Psoas muscle (tissue), 8 donors: ENCODE measurements around the gene CACTIN. TPM values are rescaled to one million over a fixed set of nuclear protein-coding genes. Genes with fewer than 3 reads are reported as not detected.
A peak's percentile ranks its signal among the peaks of the same experiment; 100 is the strongest.
"Not testable (repeated sequence)": the region's sequence is repeated elsewhere in the genome, so short reads cannot be mapped to it uniquely, and the experiment has no call there.

Experiments
- ATAC-seq, 4 donors: fragments of 200-7000 bp; cut with Tn5 transposase; one replicate each; pipeline ENCODE4 v1.9.1; 2020; ENCODE audit warnings: moderate library complexity in 3 of 4, mild to moderate bottlenecking in 2 of 4
- DNase-seq, 2 donors: peaks; one replicate each; pipeline ENCODE4 v3.0.0-alpha.2; 2020
- H3K27ac ChIP-seq: fragments of 200-600 bp; one replicate; pipeline ENCODE4 v1.8.0; 2022
- H3K27me3 ChIP-seq, 3 donors: fragments of 200-600 bp in 1 of 3; one replicate each; pipeline versions ENCODE4 v1.6.1 to v1.8.0; 2013 to 2022; ENCODE audit warnings: low read length in 2 of 3, mild to moderate bottlenecking in 2 of 3, moderate library complexity in 1 of 3; ENCODE audit not compliant: insufficient read depth in 3 of 3
- H3K36me3 ChIP-seq, 2 donors: fragments of 200-600 bp in 1 of 2; one replicate each; pipeline versions ENCODE4 v1.6.1 to v1.8.0; 2013 to 2022; ENCODE audit warnings: low read depth in 1 of 2, mild to moderate bottlenecking in 1 of 2, moderate library complexity in 1 of 2; ENCODE audit not compliant: insufficient read depth in 1 of 2
- H3K4me1 ChIP-seq: fragments of 200-600 bp; one replicate; pipeline ENCODE4 v1.8.0; 2022
- H3K4me3 ChIP-seq: fragments of 200-600 bp; one replicate; pipeline ENCODE4 v1.8.0; 2022; ENCODE audit warnings: mild to moderate bottlenecking
- H3K9me3 ChIP-seq: fragments of 200-600 bp; one replicate; pipeline ENCODE4 v1.8.0; 2022
- WGBS, 3 donors: extraction: QIAGEN DNeasy Blood & Tissue Kit; methylation state at CpG; one replicate each; pipeline versions ENCODE4 v1.1.6 to v1.1.7; 2013; 5-methylcytosine and 5-hydroxymethylcytosine counted together
- intact Hi-C, 2 donors: fragments of 100-400 bp; cut with DNase I; formaldehyde crosslinking; loops; one replicate each; pipeline versions ENCODE4 v1.11.0 to v1.14.2; 2022
- polyA plus RNA-seq, 3 donors: library from polyadenylated mRNA; stranded (reverse); fragments of 200-250 nt; gene quantifications; one replicate each; pipeline ENCODE4 v1.2.3, GENCODE V29; 2013
- total RNA-seq, 4 donors: library from RNA; stranded (reverse); fragmentation: NEBNext Ultra II Directional in 2 of 4; extraction: Animal tissue kit (Norgen Biotek cat#: 25700) in 2 of 4; gene quantifications; one replicate each; pipeline versions ENCODE4 v1.2.1 to v1.2.4, GENCODE V29; 2021 to 2023
- TF ChIP-seq, protein P1 (sequence below): fragments of 200-600 bp; IDR thresholded peaks from one replicate; pipeline ENCODE4 v1.8.0; 2022; ENCODE audit warnings: antibody characterized with exemption
- donor health status: healthy with polysubstance abuse.
- donor health status: DM: no; HTN: no; CAD: no; lungs with moderate emphysema.
- donor health status: Bipolar disorder and iron deficiency.
- donor health status: healthy.
- donor health status: DM: yes; HTN: yes; CAD: no.
- donor health status: DM: no; HTN: no; CAD: no.
- donor health status: DM: no; HTN: no; CAD: no.
- donor health status: DM: yes; HTN: yes; CAD: no.

The CACTIN gene
- total and polyA plus RNA-seq, 7 donors = 11.8 to 21.4 (median 16.3) TPM

DNA sequence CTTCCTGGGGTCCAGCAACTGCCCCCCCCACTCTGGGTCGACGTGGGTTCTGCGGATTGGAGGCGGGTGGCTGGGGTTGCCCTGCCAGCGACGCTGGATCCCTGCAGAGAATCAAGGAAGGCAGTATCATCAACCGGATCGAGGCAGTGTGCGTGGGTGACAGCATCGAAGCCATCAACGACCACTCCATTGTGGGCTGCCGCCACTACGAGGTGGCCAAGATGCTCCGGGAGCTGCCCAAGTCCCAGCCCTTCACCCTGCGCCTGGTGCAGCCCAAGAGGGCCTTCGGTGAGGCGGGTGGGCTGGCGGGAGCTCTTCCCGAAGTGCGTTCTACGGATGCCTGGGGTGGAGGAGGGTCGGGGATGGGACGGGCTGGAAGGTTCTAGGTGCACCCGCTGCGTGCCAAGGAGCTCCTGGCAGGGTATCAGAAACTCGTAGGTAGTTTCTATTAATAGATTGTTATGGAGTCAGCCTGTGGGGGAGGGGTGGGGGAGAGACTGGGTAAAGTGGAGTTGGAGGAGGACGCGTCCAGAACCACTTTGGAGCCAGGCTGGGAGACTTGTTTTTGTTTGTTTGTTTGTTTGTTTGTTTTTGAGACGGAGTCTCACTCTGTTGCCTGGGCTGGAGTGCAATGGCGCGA, 39.8 kb downstream of the CACTIN start:
- no peaks in the 10 kb centered on the region for H3K9me3 ChIP-seq
- H3K36me3 ChIP-seq = no peaks in the 10 kb centered on the region
- no peak for DNase-seq
- TF ChIP-seq, protein P1, sequence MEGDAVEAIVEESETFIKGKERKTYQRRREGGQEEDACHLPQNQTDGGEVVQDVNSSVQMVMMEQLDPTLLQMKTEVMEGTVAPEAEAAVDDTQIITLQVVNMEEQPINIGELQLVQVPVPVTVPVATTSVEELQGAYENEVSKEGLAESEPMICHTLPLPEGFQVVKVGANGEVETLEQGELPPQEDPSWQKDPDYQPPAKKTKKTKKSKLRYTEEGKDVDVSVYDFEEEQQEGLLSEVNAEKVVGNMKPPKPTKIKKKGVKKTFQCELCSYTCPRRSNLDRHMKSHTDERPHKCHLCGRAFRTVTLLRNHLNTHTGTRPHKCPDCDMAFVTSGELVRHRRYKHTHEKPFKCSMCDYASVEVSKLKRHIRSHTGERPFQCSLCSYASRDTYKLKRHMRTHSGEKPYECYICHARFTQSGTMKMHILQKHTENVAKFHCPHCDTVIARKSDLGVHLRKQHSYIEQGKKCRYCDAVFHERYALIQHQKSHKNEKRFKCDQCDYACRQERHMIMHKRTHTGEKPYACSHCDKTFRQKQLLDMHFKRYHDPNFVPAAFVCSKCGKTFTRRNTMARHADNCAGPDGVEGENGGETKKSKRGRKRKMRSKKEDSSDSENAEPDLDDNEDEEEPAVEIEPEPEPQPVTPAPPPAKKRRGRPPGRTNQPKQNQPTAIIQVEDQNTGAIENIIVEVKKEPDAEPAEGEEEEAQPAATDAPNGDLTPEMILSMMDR = no peak
- no peaks in the 10 kb centered on the region for H3K4me1 ChIP-seq
- WGBS, 3 donors = 48 to 55% (median 51%) methylated on average over 31 of the region's 31 CpGs
- peaks cover 0 to 28% (median 12%) of the 10 kb centered on the region in 3 donors for H3K27me3 ChIP-seq
- H3K4me3 ChIP-seq = no peak overlapping the region
- intact Hi-C loops = no loop called here
- H3K27ac ChIP-seq = no peak overlapping the region
- ATAC-seq = peak; percentile 70 to 87 (median 80)

DNA sequence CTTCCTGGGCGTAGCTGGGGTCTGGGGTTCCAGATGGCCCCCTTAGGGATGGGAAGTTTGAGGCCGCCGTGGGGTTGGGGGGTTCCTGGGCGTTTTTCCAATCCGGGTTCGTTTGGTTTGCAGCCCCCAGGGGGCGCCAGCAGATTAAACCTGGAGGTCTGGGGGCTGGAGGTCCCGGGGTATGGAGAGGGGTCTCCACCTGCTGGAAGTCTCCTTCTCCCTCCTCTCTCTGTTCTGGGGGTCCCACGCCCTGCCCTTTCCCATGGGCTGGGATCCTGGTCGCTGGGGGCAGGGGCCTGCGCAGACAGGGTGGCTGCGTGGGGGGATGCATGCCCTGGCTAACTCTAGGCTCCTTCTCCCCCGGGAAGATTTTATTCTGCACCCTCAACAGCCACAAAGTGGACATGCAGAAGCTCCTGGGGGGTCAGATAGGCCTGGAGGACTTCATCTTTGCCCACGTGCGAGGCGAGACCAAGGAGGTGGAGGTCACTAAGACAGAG, 40.4 kb downstream of the CACTIN start:
- DNase-seq (no peak), ATAC-seq (peak in 3 of 4 donors; percentile 16 to 40 (median 30))
- Histone ChIP-seq H3K4me3 (peak overlapping the region; percentile 58), H3K4me1 (no peaks in the 10 kb centered on the region), H3K27ac (no peak overlapping the region), H3K27me3 (peaks cover 0 to 28% (median 12%) of the 10 kb centered on the region in 3 donors), H3K9me3 (no peaks in the 10 kb centered on the region), H3K36me3 (no peaks in the 10 kb centered on the region)
- intact Hi-C loops = no loop called here
- TF ChIP-seq, protein P1 = peak; percentile 39
- WGBS, 3 donors = 20 to 25% (median 20%) methylated on average over 15 to 16 of the region's 16 CpGs

GRCh38 chr19:3585301-3586126, 41.1 kb downstream of the CACTIN start, which contains the start of gene GIPC3:
GIPC3 (plus strand) TSS chr19:3585478; CDS start chr19:3585598, 120 bp downstream.
- H3K27ac ChIP-seq = no peak within 1 kb of the TSS
- peak within 1 kb of the TSS; percentile 58 for H3K4me3 ChIP-seq
- H3K27me3 ChIP-seq = peaks cover 0 to 28% (median 12%) of the 10 kb centered on the region in 3 donors
- TF ChIP-seq, protein P1 = no peak
- 2 to 4% (median 3%) methylated on average over 56 to 84 of the region's 84 CpGs for WGBS, 3 donors
- DNase-seq (no peak), ATAC-seq (no peak)
- no peaks in the 10 kb centered on the region for H3K4me1 ChIP-seq
- intact Hi-C loops = no loop called here
- H3K9me3 ChIP-seq = no peaks in the 10 kb centered on the region
- H3K36me3 ChIP-seq = no peaks in the 10 kb centered on the region

DNA sequence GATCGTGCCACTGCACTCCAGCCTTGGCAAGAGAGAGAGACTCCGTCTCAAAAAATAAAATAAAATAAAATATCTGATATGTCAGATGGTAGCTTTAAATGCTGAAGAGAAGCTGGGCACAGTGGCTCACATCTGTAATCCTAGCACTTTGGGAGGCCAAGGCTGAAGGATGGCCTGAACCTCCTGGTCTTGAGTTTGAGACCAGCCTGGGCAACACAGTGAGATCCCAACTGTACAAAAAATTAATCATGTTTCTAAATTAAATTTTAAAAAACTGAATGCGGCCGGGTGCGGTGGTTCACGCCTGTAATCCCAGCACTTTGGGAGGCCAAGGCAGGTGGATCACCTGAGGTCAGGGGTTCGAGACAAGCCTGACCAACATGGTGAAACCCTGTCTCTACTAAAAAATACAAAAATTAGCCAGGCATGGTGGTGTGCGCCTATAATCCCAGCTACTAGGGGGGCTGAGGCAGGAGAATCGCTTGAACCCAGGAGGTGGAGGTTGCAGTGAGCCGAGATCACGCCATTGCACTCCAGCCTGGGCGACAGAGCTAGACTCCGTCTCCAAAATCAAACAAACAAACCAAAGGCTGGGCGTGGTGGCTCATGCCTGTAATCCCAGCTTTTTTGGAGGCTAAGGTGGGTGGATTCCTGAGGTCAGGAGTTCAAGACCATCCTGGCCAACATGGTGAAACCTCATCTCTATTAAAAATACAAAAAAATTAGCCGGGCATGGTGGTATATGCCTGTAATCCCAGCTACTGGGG, 42.4 kb downstream of the CACTIN start:
- intact Hi-C loops, DNase-seq, H3K4me1 ChIP-seq, H3K36me3 ChIP-seq, H3K4me3 ChIP-seq, H3K27ac ChIP-seq, ATAC-seq, H3K9me3 ChIP-seq: not testable (repeated sequence)
- WGBS, 3 donors = 80 to 87% (median 84%) methylated on average over 15 of the region's 15 CpGs
- peaks cover 0 to 28% (median 12%) of the 10 kb centered on the region in 3 donors for H3K27me3 ChIP-seq

DNA sequence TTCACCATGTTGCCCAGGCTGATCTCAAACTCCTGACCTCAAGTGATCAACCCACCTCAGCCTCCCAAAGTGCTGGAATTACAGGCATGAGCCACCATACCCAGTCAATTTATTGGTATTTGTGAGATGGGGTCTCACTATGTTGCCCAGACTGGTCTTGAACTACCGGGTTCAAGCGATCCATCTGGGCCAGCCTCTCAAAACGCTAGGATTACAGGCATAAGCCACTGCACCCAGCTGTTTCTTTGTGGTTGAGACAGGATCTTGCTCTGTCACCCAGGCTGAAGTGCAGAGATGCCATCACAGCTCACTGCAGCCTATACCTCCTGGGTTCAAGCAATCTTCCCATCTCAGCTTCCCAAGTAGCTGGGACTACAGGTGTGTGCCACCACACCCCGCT, 44.8 kb downstream of the CACTIN start:
- intact Hi-C loops, H3K27ac ChIP-seq, H3K36me3 ChIP-seq, ATAC-seq, DNase-seq, H3K4me1 ChIP-seq, H3K4me3 ChIP-seq, H3K9me3 ChIP-seq: not testable (repeated sequence)
- peaks cover 0 to 26% (median 12%) of the 10 kb centered on the region in 3 donors for H3K27me3 ChIP-seq
- WGBS, 3 donors = 68 to 77% (median 75%) methylated on average over 4 of the region's 4 CpGs
